ENCODE results near the gene PPP2R5A. TPM values are rescaled to one million over a fixed set of nuclear protein-coding genes. Genes with fewer than 3 reads are reported as not detected.

The PPP2R5A gene
- total and polyA plus RNA-seq, 2 of the 8 experiments (the other 6 are each of a cell fraction or from before 2014, with no cell fraction given) = 14.6 to 36.3 TPM

DNA sequence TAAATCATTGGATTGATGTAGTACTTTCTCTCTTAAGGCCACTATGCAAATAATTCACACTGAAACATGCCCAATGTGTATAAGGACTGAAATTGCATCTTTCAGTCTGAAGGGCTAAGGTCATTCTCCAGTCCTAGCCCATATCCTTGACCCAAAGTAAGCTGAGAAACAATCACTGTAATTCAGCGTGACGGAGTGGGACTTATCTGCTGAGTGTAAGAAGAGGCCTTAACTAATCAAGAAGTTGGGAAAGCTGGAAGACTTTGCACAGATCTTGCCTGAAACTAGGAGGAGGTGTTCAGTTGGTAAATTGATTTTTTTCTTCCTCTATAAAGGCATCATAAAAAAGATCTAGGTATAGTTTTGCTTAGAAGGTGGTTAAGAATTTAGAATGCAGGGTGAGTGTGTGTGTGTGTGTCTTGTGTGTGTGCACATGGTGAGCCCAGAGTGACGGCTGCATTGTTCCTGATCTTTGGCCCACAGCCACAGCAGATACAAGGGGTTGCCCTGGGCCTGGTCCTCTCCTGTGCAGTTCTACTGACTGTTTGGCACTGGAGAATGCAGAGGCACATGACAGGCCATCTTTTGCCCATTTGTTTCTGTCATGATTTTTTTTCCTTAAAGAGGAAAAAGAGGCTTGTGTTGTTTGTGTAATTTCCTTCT lies 13.3 kb upstream of the PPP2R5A start:
- Histone ChIP-seq H3K4ac (replicated peaks; ENCODE audit: insufficient read length, low read depth, low read length) (no peak overlapping the region), H2BK12ac (ENCODE audit: low read depth, low read length) (no peak overlapping the region)
- no peak for FAIRE-seq
- no peak for TF ChIP-seq JUND (IDR thresholded peaks at IDR 0.05; ENCODE audit: low read length)
- TF ChIP-seq HDAC6 (IDR thresholded peaks at IDR 0.05; ENCODE audit: low read depth, low read length) = no peak
- TF ChIP-seq, protein P1, sequence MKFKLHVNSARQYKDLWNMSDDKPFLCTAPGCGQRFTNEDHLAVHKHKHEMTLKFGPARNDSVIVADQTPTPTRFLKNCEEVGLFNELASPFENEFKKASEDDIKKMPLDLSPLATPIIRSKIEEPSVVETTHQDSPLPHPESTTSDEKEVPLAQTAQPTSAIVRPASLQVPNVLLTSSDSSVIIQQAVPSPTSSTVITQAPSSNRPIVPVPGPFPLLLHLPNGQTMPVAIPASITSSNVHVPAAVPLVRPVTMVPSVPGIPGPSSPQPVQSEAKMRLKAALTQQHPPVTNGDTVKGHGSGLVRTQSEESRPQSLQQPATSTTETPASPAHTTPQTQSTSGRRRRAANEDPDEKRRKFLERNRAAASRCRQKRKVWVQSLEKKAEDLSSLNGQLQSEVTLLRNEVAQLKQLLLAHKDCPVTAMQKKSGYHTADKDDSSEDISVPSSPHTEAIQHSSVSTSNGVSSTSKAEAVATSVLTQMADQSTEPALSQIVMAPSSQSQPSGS (IDR thresholded peaks at IDR 0.05; ENCODE audit: low read length) = no peak
- no peak for TF ChIP-seq RNF2 (IDR thresholded peaks at IDR 0.05; ENCODE audit: borderline replicate concordance, low read depth, low read length, missing control alignments, poor library complexity, severe bottlenecking)
- no peak for TF ChIP-seq CBX8 (IDR thresholded peaks at IDR 0.05; ENCODE audit: borderline replicate concordance, low read depth, low read length)
- TF ChIP-seq BACH1 (IDR thresholded peaks at IDR 0.05; ENCODE audit: low read length) = no peak
- TF ChIP-seq FOSL1 (IDR thresholded peaks at IDR 0.05; ENCODE audit: insufficient read depth, low read depth, low read length) = no peak
- TF ChIP-seq SP4 (IDR thresholded peaks at IDR 0.05; ENCODE audit: low read length) = no peak

More for the DNA sequence above, 13.3 kb upstream of the PPP2R5A start:
- ChIA-PET CTCF (ENCODE audit: partially characterized antibody) (interaction anchor here (0.5 to 3.3 kb wide), 4 partner anchors 12 to 485 kb away, joined by 3 to 16 read pairs (median 4); no protein-coding TSS in a partner anchor), POLR2A (ENCODE audit: partially characterized antibody) (interaction anchor here (1.2 kb wide), 1 partner anchor 145 kb away, joined by 3 read pairs; no protein-coding TSS in a partner anchor)
- H3K79me2 ChIP-seq (ENCODE audit: control insufficient read depth in 1 of 2, insufficient read depth in 2 of 2, low read length in 2 of 2) = no peaks in the 10 kb centered on the region
- no peak overlapping the region for H4K91ac ChIP-seq (replicated peaks; ENCODE audit: insufficient read length, low read length)
- no peaks in the 10 kb centered on the region for H4K20me1 ChIP-seq (replicated peaks in 1 of 2; ENCODE audit: control insufficient read depth in 1 of 2, insufficient read depth in 2 of 2, low read length in 2 of 2)
- no peak overlapping the region for H2AK5ac ChIP-seq (ENCODE audit: low read depth, low read length)
- H3K79me1 ChIP-seq (ENCODE audit: low read depth, low read length) = no peaks in the 10 kb centered on the region
- no peaks in the 10 kb centered on the region for H3K9me3 ChIP-seq (ENCODE audit: insufficient read depth in 2 of 2, low read depth in 1 of 2, low read length in 1 of 2)
- H2AFZ ChIP-seq (ENCODE audit: low read length) = no peak overlapping the region
- no peak for DNase-seq (ENCODE audit: low read depth in 1 of 2, low spot score in 2 of 2)
- no peak overlapping the region for H3K14ac ChIP-seq (ENCODE audit: insufficient read length)
- no peak overlapping the region for H3K56ac ChIP-seq (replicated peaks; ENCODE audit: insufficient read length, low read depth, low read length)
- no peak overlapping the region for H4K5ac ChIP-seq (ENCODE audit: insufficient read length, low read depth, low read length)
- H4K8ac ChIP-seq (ENCODE audit: extremely low read depth, insufficient read depth, low read length) = no peak overlapping the region
- H3K27me3 ChIP-seq (replicated peaks in 1 of 4; ENCODE audit: control insufficient read depth in 3 of 4, extremely low read depth in 1 of 4, insufficient read depth in 3 of 4, low read length in 3 of 4) = peaks cover 0 to 1% (median 0%) of the 10 kb centered on the region in 4 experiments; a peak in 1 of 7 replicates
- no peak overlapping the region for H3K4me3 ChIP-seq (ENCODE audit: extremely low read depth in 1 of 4, insufficient read depth in 2 of 4, low read depth in 3 of 4, low read length in 4 of 4)
- H2BK120ac ChIP-seq (replicated peaks; ENCODE audit: low read depth, low read length) = no peak overlapping the region
- no peaks in the 10 kb centered on the region; the same call in 1 of the 2 replicates for H3K23me2 ChIP-seq (ENCODE audit: low read depth, low read length)
- no peak overlapping the region for H3K9ac ChIP-seq (replicated peaks in 1 of 4; ENCODE audit: extremely low read depth in 1 of 4, low read depth in 3 of 4, low read length in 3 of 4)
- H2BK5ac ChIP-seq (ENCODE audit: low read depth, low read length) = no peak overlapping the region
- no peak overlapping the region for H3K27ac ChIP-seq (ENCODE audit: low read depth, low read length)
- no peak overlapping the region for H3K18ac ChIP-seq (ENCODE audit: extremely low read depth, low read length)
- no peak overlapping the region for H2BK20ac ChIP-seq (ENCODE audit: low read length)
- no peak overlapping the region for H3K4me2 ChIP-seq (ENCODE audit: insufficient read depth in 1 of 2, low read depth in 2 of 2, low read length in 2 of 2)
- no peaks in the 10 kb centered on the region for H3K36me3 ChIP-seq (ENCODE audit: control insufficient read depth in 2 of 4, insufficient read depth in 4 of 4, low read length in 3 of 4)
- WGBS, 2 experiments (ENCODE audit: extremely low coverage in 1 of 2, insufficient coverage in 1 of 2, insufficient read length in 1 of 2, insufficient replicate concordance in 2 of 2, low coverage in 1 of 2, low lambda C conversion rate in 2 of 2, missing lambda C conversion rate in 1 of 2) = 86% methylated on average over 3 of the region's 3 CpGs; no CpG with 5 or more reads in 1 of the 2 experiments
- H3K23ac ChIP-seq (ENCODE audit: insufficient read length) = no peak overlapping the region
- no peak overlapping the region for H2BK15ac ChIP-seq (ENCODE audit: low read length)
- no peaks in the 10 kb centered on the region for H3K4me1 ChIP-seq (replicated peaks in 1 of 4; ENCODE audit: control insufficient read depth in 3 of 4, insufficient read depth in 4 of 4, low read length in 3 of 4)
